ACC112 (cell line): ENCODE measurements around the gene FBXW11.

Experiments used
- H2AFZ ChIP-seq: fragments of 200-600 bp; sonication (generic); one replicate; pipeline ENCODE4 v1.6.0; 2017; ENCODE audit warnings: antibody characterized with exemption, low read length; ENCODE audit not compliant: unreplicated experiment
- H3K27ac ChIP-seq: fragments of 200-600 bp; sonication (generic); 2 replicates; pipeline ENCODE4 v1.5.1; 2014; ENCODE audit warnings: low read depth, mild to moderate bottlenecking, antibody characterized with exemption, low read length, moderate library complexity
- H3K27me3 ChIP-seq: fragments of 200-600 bp; sonication (generic); 2 replicates; pipeline ENCODE4 v1.6.1; 2014; ENCODE audit warnings: mild to moderate bottlenecking, antibody characterized with exemption, low read length, moderate library complexity, mixed read lengths; ENCODE audit not compliant: insufficient read depth
- H3K36me3 ChIP-seq: fragments of 200-600 bp; sonication (generic); 2 replicates; pipeline ENCODE4 v1.6.1; 2016; ENCODE audit warnings: mild to moderate bottlenecking, antibody characterized with exemption, low read length, moderate library complexity, mixed read lengths; ENCODE audit not compliant: insufficient read depth
- H3K4me1 ChIP-seq: fragments of 200-600 bp; sonication (generic); one replicate; pipeline ENCODE4 v1.6.1; 2016; ENCODE audit warnings: low read length, mixed read lengths; ENCODE audit not compliant: insufficient read depth, unreplicated experiment, control insufficient read depth
- H3K4me3 ChIP-seq: fragments of 200-600 bp; sonication (generic); 2 replicates; pipeline ENCODE4 v1.5.1; 2014; ENCODE audit warnings: mild to moderate bottlenecking, low read depth, low read length
- H3K79me2 ChIP-seq: fragments of 200-600 bp; sonication (generic); one replicate; pipeline ENCODE4 v1.6.0; 2016; ENCODE audit warnings: low read length; ENCODE audit not compliant: control insufficient read depth, unreplicated experiment, insufficient read depth

FBXW11 gene

GRCh38 chr5:171830686-171831085, 175.8 kb downstream of the FBXW11 start:
- H3K36me3 ChIP-seq, result no peaks in the 10 kb centered on the region
- no peaks in the 10 kb centered on the region for H3K79me2 ChIP-seq
- H2AFZ ChIP-seq, result no peak overlapping the region
- H3K4me1 ChIP-seq, result no peaks in the 10 kb centered on the region
- H3K27me3 ChIP-seq, result peaks cover 49% of the 10 kb centered on the region
- H3K4me3 ChIP-seq, result no peak overlapping the region
- H3K27ac ChIP-seq, result no peak overlapping the region

GRCh38 chr5:171827162-171827561, 179.3 kb downstream of the FBXW11 start:
- Histone ChIP-seq H3K27me3 (peaks cover 57% of the 10 kb centered on the region), H3K79me2 (no peaks in the 10 kb centered on the region), H3K4me3 (no peak overlapping the region), H3K36me3 (no peaks in the 10 kb centered on the region), H3K27ac (no peak overlapping the region), H2AFZ (no peak overlapping the region), H3K4me1 (no peaks in the 10 kb centered on the region)

- Histone ChIP-seq H3K4me3 (no peak overlapping the region), H3K79me2 (no peaks in the 10 kb centered on the region), H2AFZ (no peak overlapping the region), H3K4me1 (no peaks in the 10 kb centered on the region), H3K27me3 (peaks cover 64% of the 10 kb centered on the region), H3K27ac (no peak overlapping the region), H3K36me3 (no peaks in the 10 kb centered on the region)
These were observed 180.3 kb downstream of the FBXW11 start for GRCh38 chr5:171826132-171826531.

GRCh38 chr5:171825051-171825450, 181.4 kb downstream of the FBXW11 start:
- no peak overlapping the region for H3K27ac ChIP-seq
- H3K36me3 ChIP-seq, result no peaks in the 10 kb centered on the region
- H3K27me3 ChIP-seq, result peaks cover 69% of the 10 kb centered on the region
- no peaks in the 10 kb centered on the region for H3K4me1 ChIP-seq
- H3K4me3 ChIP-seq, result no peak overlapping the region
- no peak overlapping the region for H2AFZ ChIP-seq
- no peaks in the 10 kb centered on the region for H3K79me2 ChIP-seq

GRCh38 chr5:171823269-171823668, 183.2 kb downstream of the FBXW11 start:
- no peaks in the 10 kb centered on the region for H3K36me3 ChIP-seq
- H3K4me3 ChIP-seq, result no peak overlapping the region
- no peaks in the 10 kb centered on the region for H3K4me1 ChIP-seq
- H2AFZ ChIP-seq, result no peak overlapping the region
- no peaks in the 10 kb centered on the region for H3K79me2 ChIP-seq
- peaks cover 74% of the 10 kb centered on the region for H3K27me3 ChIP-seq
- H3K27ac ChIP-seq, result no peak overlapping the region

GRCh38 chr5:171821286-171821685, 185.2 kb downstream of the FBXW11 start:
- Histone ChIP-seq H3K27me3 (peaks cover 89% of the 10 kb centered on the region), H3K36me3 (no peaks in the 10 kb centered on the region), H3K79me2 (no peaks in the 10 kb centered on the region), H3K4me1 (no peaks in the 10 kb centered on the region), H3K27ac (no peak overlapping the region), H2AFZ (no peak overlapping the region), H3K4me3 (no peak overlapping the region)

GRCh38 chr5:171820561-171820960, 185.9 kb downstream of the FBXW11 start:
- Histone ChIP-seq H3K27me3 (peaks cover 93% of the 10 kb centered on the region), H3K27ac (no peak overlapping the region), H3K79me2 (no peaks in the 10 kb centered on the region), H2AFZ (no peak overlapping the region), H3K36me3 (no peaks in the 10 kb centered on the region), H3K4me1 (no peaks in the 10 kb centered on the region), H3K4me3 (no peak overlapping the region)

- H3K4me3 ChIP-seq, result no peak overlapping the region
- no peak overlapping the region for H3K27ac ChIP-seq
- H3K4me1 ChIP-seq, result no peaks in the 10 kb centered on the region
- H2AFZ ChIP-seq, result no peak overlapping the region
- H3K79me2 ChIP-seq, result no peaks in the 10 kb centered on the region
- peaks cover 81% of the 10 kb centered on the region for H3K27me3 ChIP-seq
- H3K36me3 ChIP-seq, result no peaks in the 10 kb centered on the region
These were observed 189.8 kb downstream of the FBXW11 start for GRCh38 chr5:171816666-171817065.

GRCh38 chr5:171813813-171814490, 192.5 kb downstream of the FBXW11 start:
- Histone ChIP-seq H3K36me3 (no peaks in the 10 kb centered on the region), H3K4me3 (no peak overlapping the region), H2AFZ (no peak overlapping the region), H3K79me2 (no peaks in the 10 kb centered on the region), H3K27me3 (peaks cover 74% of the 10 kb centered on the region), H3K27ac (no peak overlapping the region), H3K4me1 (no peaks in the 10 kb centered on the region)

- Histone ChIP-seq H3K79me2 (no peaks in the 10 kb centered on the region), H3K27me3 (peaks cover 70% of the 10 kb centered on the region), H3K4me3 (no peak overlapping the region), H3K4me1 (no peaks in the 10 kb centered on the region), H3K36me3 (no peaks in the 10 kb centered on the region), H3K27ac (no peak overlapping the region), H2AFZ (no peak overlapping the region)
These were observed 193.2 kb downstream of the FBXW11 start for GRCh38 chr5:171813270-171813669.
